DOHH2 (cell line): Measurements from ENCODE around the gene SLK.
A peak's percentile ranks its signal among the peaks of the same experiment; 100 is the strongest.

Experiments
- H3F3A ChIP-seq: fragments of 200-600 bp; sonication (generic), shearing (Covaris generic); 2 replicates; pipeline ENCODE4 v1.6.0; 2016; ENCODE audit warnings: antibody characterized with exemption, mild to moderate bottlenecking; ENCODE audit not compliant: control insufficient read depth, insufficient read depth
- H3K27ac ChIP-seq: fragments of 200-600 bp; sonication (generic); 2 replicates; pipeline ENCODE4 v1.5.1; 2014; ENCODE audit warnings: low read depth, mild to moderate bottlenecking, low read length, moderate library complexity
- H3K27me3 ChIP-seq: fragments of 200-600 bp; sonication (generic); 2 replicates; pipeline ENCODE4 v1.6.1; 2014; ENCODE audit warnings: mild to moderate bottlenecking, low read length, mixed read lengths; ENCODE audit not compliant: control insufficient read depth
- H3K36me3 ChIP-seq: fragments of 200-600 bp; sonication (generic); 2 replicates; pipeline ENCODE4 v1.6.1; 2014; ENCODE audit warnings: mild to moderate bottlenecking, low read length, moderate library complexity, mixed read lengths; ENCODE audit not compliant: control insufficient read depth
- H3K4me1 ChIP-seq: fragments of 200-600 bp; sonication (generic); 2 replicates; pipeline ENCODE4 v1.6.1; 2014; ENCODE audit warnings: mild to moderate bottlenecking, low read length, mixed read lengths; ENCODE audit not compliant: control insufficient read depth
- H3K4me2 ChIP-seq: fragments of 200-600 bp; sonication (generic); 2 replicates; pipeline ENCODE4 v1.6.0; 2014; ENCODE audit warnings: mild to moderate bottlenecking, low read length, moderate library complexity
- H3K4me3 ChIP-seq: fragments of 200-600 bp; sonication (generic); 2 replicates; pipeline ENCODE4 v1.5.1; 2014; ENCODE audit warnings: mild to moderate bottlenecking, low read length, mixed read lengths
- H3K79me2 ChIP-seq: fragments of 200-600 bp; sonication (generic); 2 replicates; pipeline ENCODE4 v1.6.1; 2014; ENCODE audit warnings: mild to moderate bottlenecking, low read length, mixed read lengths; ENCODE audit not compliant: control insufficient read depth
- H3K9me2 ChIP-seq: fragments of 200-600 bp; sonication (generic); replicated peaks from 2 replicates; pipeline ENCODE4 v1.6.1; 2014; ENCODE audit warnings: mild to moderate bottlenecking, low read length, mixed read lengths; ENCODE audit not compliant: control insufficient read depth
- H3K9me3 ChIP-seq: fragments of 200-600 bp; sonication (generic); 2 replicates; pipeline ENCODE4 v1.6.1; 2014; ENCODE audit warnings: antibody characterized with exemption, low read length, mixed read lengths; ENCODE audit not compliant: control insufficient read depth, insufficient read depth
- H4K20me1 ChIP-seq: fragments of 200-600 bp; sonication (generic); 2 replicates; pipeline ENCODE4 v1.6.0; 2014; ENCODE audit warnings: low read depth, mild to moderate bottlenecking, antibody characterized with exemption, low read length, moderate library complexity; ENCODE audit not compliant: control insufficient read depth, insufficient read depth
- CTCF ChIP-seq: fragments of 200-600 bp; sonication (generic); IDR thresholded peaks from one replicate; pipeline ENCODE4 v1.5.1; 2014; ENCODE audit warnings: antibody characterized with exemption, mild to moderate bottlenecking, low read depth, low read length; ENCODE audit not compliant: poor library complexity, severe bottlenecking
- EZH2phosphoT487 ChIP-seq: fragments of 200-600 bp; sonication (generic); IDR thresholded peaks from 2 replicates; pipeline ENCODE4 v1.6.1; 2017; ENCODE audit warnings: borderline replicate concordance, mild to moderate bottlenecking, antibody characterized with exemption, low read length, moderate library complexity, mixed read lengths

SLK gene

GRCh38 chr10:103958996-103959395 is 7.9 kb upstream of the SLK start:
- Histone ChIP-seq H3K79me2 (no peaks in the 10 kb centered on the region), H3K27ac (no peak overlapping the region), H3K4me3 (no peak overlapping the region), H3K9me2 (no peaks in the 10 kb centered on the region), H3K36me3 (no peaks in the 10 kb centered on the region), H3K4me2 (no peak overlapping the region), H4K20me1 (no peaks in the 10 kb centered on the region), H3K4me1 (no peaks in the 10 kb centered on the region), H3F3A (no peaks in the 10 kb centered on the region), H3K9me3 (no peaks in the 10 kb centered on the region), H3K27me3 (peaks cover 6% of the 10 kb centered on the region)
- no peak for TF ChIP-seq EZH2phosphoT487
- no peak for TF ChIP-seq CTCF

- H3K4me1 ChIP-seq: no peaks in the 10 kb centered on the region
- no peaks in the 10 kb centered on the region for H3K79me2 ChIP-seq
- no peaks in the 10 kb centered on the region for H4K20me1 ChIP-seq
- H3K27me3 ChIP-seq: peaks cover 6% of the 10 kb centered on the region
- no peak for TF ChIP-seq EZH2phosphoT487
- TF ChIP-seq CTCF: no peak
- H3K27ac ChIP-seq: no peak overlapping the region
- no peaks in the 10 kb centered on the region for H3K36me3 ChIP-seq
- no peaks in the 10 kb centered on the region for H3K9me3 ChIP-seq
- no peak overlapping the region for H3K4me2 ChIP-seq
- no peaks in the 10 kb centered on the region for H3K9me2 ChIP-seq
- H3F3A ChIP-seq: no peaks in the 10 kb centered on the region
- no peak overlapping the region for H3K4me3 ChIP-seq
Measured at GRCh38 chr10:103960103-103960502, 6.8 kb upstream of the SLK start.

- Histone ChIP-seq H3K27ac (peak overlapping the region; percentile 12; the same call in 1 of the 2 replicates), H3K4me2 (peak overlapping the region; percentile 75), H3K4me3 (peak overlapping the region; percentile 76), H3K9me3 (no peaks in the 10 kb centered on the region), H4K20me1 (no peaks in the 10 kb centered on the region; the same call in 1 of the 2 replicates), H3K27me3 (no peaks in the 10 kb centered on the region), H3K36me3 (no peaks in the 10 kb centered on the region), H3K79me2 (peaks cover 51% of the 10 kb centered on the region), H3K9me2 (no peaks in the 10 kb centered on the region), H3K4me1 (peaks cover 28% of the 10 kb centered on the region), H3F3A (no peaks in the 10 kb centered on the region)
- TF ChIP-seq EZH2phosphoT487: no peak
- TF ChIP-seq CTCF: no peak
Measured at GRCh38 chr10:103967448-103968071, 620 bp downstream of the SLK start.
